GM18868 (cell line): Measurements from ENCODE around the gene SULF2.

Source experiments
- ATAC-seq: cut with Tn5 transposase; IDR thresholded peaks from one replicate; pipeline ENCODE4 v1.9.1; 2021; ENCODE audit warnings: mild to moderate bottlenecking, moderate library complexity; ENCODE audit not compliant: unreplicated experiment

SULF2 gene

GRCh38 chr20:47659904-47660601, 125.2 kb downstream of the SULF2 start:
- ATAC-seq = no peak

GRCh38 chr20:47656318-47656717, 129.0 kb downstream of the SULF2 start:
- no peak for ATAC-seq

GRCh38 chr20:47655635-47656034, 129.6 kb downstream of the SULF2 start:
- ATAC-seq = no peak

- ATAC-seq = no peak
Observed at GRCh38 chr20:47654370-47654769, 130.9 kb downstream of the SULF2 start.

GRCh38 chr20:47653869-47654268, 131.4 kb downstream of the SULF2 start:
- no peak for ATAC-seq

- ATAC-seq = no peak
Observed at GRCh38 chr20:47652794-47653193, 132.5 kb downstream of the SULF2 start.

- no peak for ATAC-seq
Observed at GRCh38 chr20:47652301-47652700, 133.0 kb downstream of the SULF2 start.

GRCh38 chr20:47648943-47649342, 136.3 kb downstream of the SULF2 start:
- no peak for ATAC-seq

GRCh38 chr20:47647994-47648393, 137.3 kb downstream of the SULF2 start:
- ATAC-seq = no peak

- ATAC-seq = no peak
Observed at GRCh38 chr20:47645632-47646031, 139.6 kb downstream of the SULF2 start.

- ATAC-seq = no peak
Observed at GRCh38 chr20:47642624-47643023, 142.7 kb downstream of the SULF2 start.

GRCh38 chr20:47642118-47642517, 143.2 kb downstream of the SULF2 start:
- no peak for ATAC-seq

- ATAC-seq = no peak
Observed at GRCh38 chr20:47638851-47639250, 146.4 kb downstream of the SULF2 start.

GRCh38 chr20:47635256-47635655, 150.0 kb downstream of the SULF2 start:
- ATAC-seq = no peak

GRCh38 chr20:47631078-47631477, 154.2 kb downstream of the SULF2 start:
- no peak for ATAC-seq

- no peak for ATAC-seq
Observed at GRCh38 chr20:47629907-47630306, 155.4 kb downstream of the SULF2 start.

GRCh38 chr20:47627540-47627939, 157.7 kb downstream of the SULF2 start:
- no peak for ATAC-seq

GRCh38 chr20:47623206-47623605, 162.1 kb downstream of the SULF2 start:
- ATAC-seq = no peak

- ATAC-seq = no peak
Observed at GRCh38 chr20:47622118-47622665, 163.1 kb downstream of the SULF2 start.

GRCh38 chr20:47620808-47621805, 164.2 kb downstream of the SULF2 start:
- ATAC-seq = no peak

- no peak for ATAC-seq
Observed at GRCh38 chr20:47618479-47618878, 166.8 kb downstream of the SULF2 start.
